ENCODE data around the gene DBF4. TPM values are rescaled to one million over a fixed set of nuclear protein-coding genes. Genes with fewer than 3 reads are reported as not detected.

Gene DBF4
- total RNA-seq, 1 donor from 2014 or later, result 24.9 TPM

- Mint-ChIP-seq H3K27ac (peak overlapping the region; percentile 97), H3K36me3 (ENCODE audit: insufficient read depth) (peaks cover 16% of the 10 kb centered on the region), H3K4me3 (ENCODE audit: low read depth) (peak overlapping the region; percentile 98), H3K9me3 (ENCODE audit: low read depth) (peaks cover 3% of the 10 kb centered on the region), H3K27me3 (no peaks in the 10 kb centered on the region), H3K4me1 (ENCODE audit: low read depth) (peaks cover 27% of the 10 kb centered on the region)
- no peak for TF ChIP-seq CTCF (IDR thresholded peaks at IDR 0.05; ENCODE audit: unreplicated experiment)
- DNase-seq (ENCODE audit: low spot score, unreplicated experiment), result no peak
Observed at GRCh38 chr7:87877366-87878040, 1.2 kb downstream of the DBF4 start.

GRCh38 chr7:87878208-87878735 lies 2.0 kb downstream of the DBF4 start:
- H3K27me3 Mint-ChIP-seq, result no peaks in the 10 kb centered on the region

DNA sequence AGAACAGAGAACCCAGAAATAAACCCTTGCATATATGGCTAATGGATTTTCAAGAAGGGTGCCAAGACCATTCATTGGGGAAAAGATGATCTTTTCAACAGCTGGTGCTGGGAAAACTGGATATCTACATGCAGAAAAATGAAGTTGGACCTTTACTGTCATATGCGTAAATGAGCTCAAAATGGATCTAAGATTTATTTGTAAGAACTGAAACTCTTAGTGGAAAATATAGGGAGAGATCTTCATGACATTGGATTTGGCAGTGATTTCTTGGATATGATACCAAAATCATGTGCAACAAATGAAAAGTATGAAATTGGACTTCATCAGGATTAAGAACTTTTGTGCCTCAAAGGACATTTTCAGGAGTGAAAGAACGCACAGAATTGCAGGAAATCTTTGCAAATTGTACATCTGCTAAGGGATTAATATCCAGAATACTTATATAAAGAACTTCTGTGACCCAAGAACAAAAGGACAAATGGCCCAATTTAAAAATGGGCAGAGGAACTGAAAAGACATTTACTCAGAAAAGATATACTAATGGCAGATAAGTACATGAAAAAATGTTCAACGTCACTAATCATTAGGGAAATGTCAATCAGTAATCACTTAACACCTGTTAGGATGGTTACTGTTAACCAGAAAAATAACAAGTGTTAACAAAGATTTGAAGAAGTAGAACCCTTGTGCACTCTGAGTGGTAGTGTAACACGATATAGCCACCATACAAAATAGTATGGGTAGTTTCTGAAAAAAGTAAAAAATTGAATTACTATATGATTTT lies 6.1 kb downstream of the DBF4 start:
- no peaks in the 10 kb centered on the region for H3K27me3 Mint-ChIP-seq
- H3K27ac Mint-ChIP-seq, result peak overlapping the region; percentile 33
- H3K4me1 Mint-ChIP-seq (ENCODE audit: low read depth), result peaks cover 14% of the 10 kb centered on the region
- H3K36me3 Mint-ChIP-seq (ENCODE audit: insufficient read depth), result peaks cover 8% of the 10 kb centered on the region
- H3K4me3 Mint-ChIP-seq (ENCODE audit: low read depth), result no peak overlapping the region
- no peak for TF ChIP-seq CTCF (IDR thresholded peaks at IDR 0.05; ENCODE audit: unreplicated experiment)
- DNase-seq (ENCODE audit: low spot score, unreplicated experiment), result no peak
- H3K9me3 Mint-ChIP-seq (ENCODE audit: low read depth), result no peaks in the 10 kb centered on the region

More at GRCh38 chr7:87878208-87878735, 2.0 kb downstream of the DBF4 start:
- Mint-ChIP-seq H3K4me1 (ENCODE audit: low read depth) (peaks cover 27% of the 10 kb centered on the region), H3K4me3 (ENCODE audit: low read depth) (peak overlapping the region; percentile 98), H3K9me3 (ENCODE audit: low read depth) (no peaks in the 10 kb centered on the region), H3K27ac (no peak overlapping the region), H3K36me3 (ENCODE audit: insufficient read depth) (peaks cover 13% of the 10 kb centered on the region)
- TF ChIP-seq CTCF (IDR thresholded peaks at IDR 0.05; ENCODE audit: unreplicated experiment), result no peak
- DNase-seq (ENCODE audit: low spot score, unreplicated experiment), result no peak

- DNase-seq (ENCODE audit: low spot score, unreplicated experiment), result no peak
- H3K9me3 Mint-ChIP-seq (ENCODE audit: low read depth), result no peaks in the 10 kb centered on the region
- H3K4me1 Mint-ChIP-seq (ENCODE audit: low read depth), result peaks cover 5% of the 10 kb centered on the region
- TF ChIP-seq CTCF (IDR thresholded peaks at IDR 0.05; ENCODE audit: unreplicated experiment), result no peak
- no peak overlapping the region for H3K27ac Mint-ChIP-seq
- peaks cover 14% of the 10 kb centered on the region for H3K36me3 Mint-ChIP-seq (ENCODE audit: insufficient read depth)
- no peak overlapping the region for H3K4me3 Mint-ChIP-seq (ENCODE audit: low read depth)
- H3K27me3 Mint-ChIP-seq, result no peaks in the 10 kb centered on the region
Observed at GRCh38 chr7:87885018-87885417, 8.7 kb downstream of the DBF4 start.

- no peak overlapping the region for H3K27ac Mint-ChIP-seq
- no peak for DNase-seq (ENCODE audit: low spot score, unreplicated experiment)
- peaks cover 6% of the 10 kb centered on the region for H3K4me1 Mint-ChIP-seq (ENCODE audit: low read depth)
- H3K9me3 Mint-ChIP-seq (ENCODE audit: low read depth), result no peaks in the 10 kb centered on the region
- H3K4me3 Mint-ChIP-seq (ENCODE audit: low read depth), result no peak overlapping the region
- TF ChIP-seq CTCF (IDR thresholded peaks at IDR 0.05; ENCODE audit: unreplicated experiment), result peak; percentile 65
- no peaks in the 10 kb centered on the region for H3K27me3 Mint-ChIP-seq
- peaks cover 7% of the 10 kb centered on the region for H3K36me3 Mint-ChIP-seq (ENCODE audit: insufficient read depth)
Observed at GRCh38 chr7:87886875-87887274, 10.6 kb downstream of the DBF4 start.

Data from progenitor cell of endocrine pancreas (in vitro differentiated cells).